LNCAP (cell line): Measurements from ENCODE around the gene RPL26.

Experiments used
- CTCF ChIP-seq: fragments of 450-650 bp; IDR thresholded peaks from 2 replicates; pipeline ENCODE4 v1.5.1; 2017; ENCODE audit warnings: mild to moderate bottlenecking

RPL26 gene

GRCh38 chr17:8341456-8341855 lies 41.5 kb downstream of the RPL26 start:
- TF ChIP-seq CTCF = no peak

- no peak for TF ChIP-seq CTCF
These were observed 43.5 kb downstream of the RPL26 start, which contains the start of gene ODF4 for GRCh38 chr17:8339540-8339939. TSS of gene ODF4 (plus strand) at chr17:8339840. CDS start at chr17:8340052, 212 bp downstream.

GRCh38 chr17:8338753-8339140 lies 44.2 kb downstream of the RPL26 start:
- no peak for TF ChIP-seq CTCF

- TF ChIP-seq CTCF = no peak
These were observed 44.9 kb downstream of the RPL26 start for GRCh38 chr17:8337802-8338752.

GRCh38 chr17:8333281-8333680 lies 49.7 kb downstream of the RPL26 start:
- TF ChIP-seq CTCF = no peak

GRCh38 chr17:8332688-8333087 lies 50.3 kb downstream of the RPL26 start:
- no peak for TF ChIP-seq CTCF

- no peak for TF ChIP-seq CTCF
These were observed 50.9 kb downstream of the RPL26 start for GRCh38 chr17:8332128-8332527.
